GM06990 (cell line): Measurements from ENCODE around the gene EMC8.

Source experiments
- DNase-seq: peaks from one replicate; pipeline ENCODE4 v3.0.0-alpha.2; 2011; ENCODE audit not compliant: insufficient read length; ENCODE audit errors: extremely low read depth
- H3K27me3 ChIP-seq: replicated peaks from 2 replicates; pipeline ENCODE4 v1.6.0; 2011; ENCODE audit warnings: low read length; ENCODE audit not compliant: control insufficient read depth, insufficient read depth
- H3K36me3 ChIP-seq: 2 replicates; pipeline ENCODE4 v1.5.1; 2011; ENCODE audit warnings: low read length; ENCODE audit not compliant: control insufficient read depth, insufficient read depth
- H3K4me3 ChIP-seq: replicated peaks from 2 replicates; pipeline ENCODE4 v1.5.1; 2011; ENCODE audit warnings: low read depth, mild to moderate bottlenecking, control low read depth, low read length
- CTCF ChIP-seq: IDR thresholded peaks from 2 replicates; pipeline ENCODE4 v1.5.1; 2011; ENCODE audit warnings: low read length, control low read depth, mild to moderate bottlenecking, inconsistent platforms; ENCODE audit not compliant: insufficient read depth, poor library complexity, severe bottlenecking

EMC8 gene

GRCh38 chr16:85782451-85782850, 16.9 kb downstream of the EMC8 start:
- Histone ChIP-seq H3K4me3 (no peak overlapping the region), H3K36me3 (peaks cover 37% of the 10 kb centered on the region), H3K27me3 (no peaks in the 10 kb centered on the region)
- DNase-seq: no peak
- TF ChIP-seq CTCF: no peak

GRCh38 chr16:85781695-85782370, 17.5 kb downstream of the EMC8 start:
- Histone ChIP-seq H3K27me3 (no peaks in the 10 kb centered on the region), H3K36me3 (peaks cover 31% of the 10 kb centered on the region), H3K4me3 (no peak overlapping the region)
- no peak for TF ChIP-seq CTCF
- DNase-seq: no peak

GRCh38 chr16:85781156-85781555, 18.2 kb downstream of the EMC8 start:
- Histone ChIP-seq H3K27me3 (no peaks in the 10 kb centered on the region), H3K4me3 (no peak overlapping the region), H3K36me3 (peaks cover 27% of the 10 kb centered on the region)
- DNase-seq: no peak
- no peak for TF ChIP-seq CTCF

- no peaks in the 10 kb centered on the region for H3K27me3 ChIP-seq
- H3K36me3 ChIP-seq: peaks cover 26% of the 10 kb centered on the region
- no peak for TF ChIP-seq CTCF
- no peak for DNase-seq
- no peak overlapping the region for H3K4me3 ChIP-seq
Observed at GRCh38 chr16:85780281-85780680, 19.1 kb downstream of the EMC8 start.

- Histone ChIP-seq H3K36me3 (peaks cover 26% of the 10 kb centered on the region), H3K4me3 (no peak overlapping the region), H3K27me3 (no peaks in the 10 kb centered on the region)
- DNase-seq: no peak
- TF ChIP-seq CTCF: no peak
Observed at GRCh38 chr16:85778873-85779272, 20.5 kb downstream of the EMC8 start.
